ENCODE measurements around the gene CIB1.

The CIB1 gene

GRCh38 chr15:90227336-90227735, 6.4 kb downstream of the CIB1 start:
- TF ChIP-seq CTCF (conservative IDR thresholded peaks at IDR 0.05) = no peak
- H3K27ac ChIP-seq = peak overlapping the region; percentile 84

- TF ChIP-seq CTCF (conservative IDR thresholded peaks at IDR 0.05) = no peak
Measured at GRCh38 chr15:90225504-90226234, 8.1 kb downstream of the CIB1 start.

GRCh38 chr15:90225047-90225446, 8.7 kb downstream of the CIB1 start:
- H3K27ac ChIP-seq = peak overlapping the region; percentile 84
- TF ChIP-seq CTCF (conservative IDR thresholded peaks at IDR 0.05) = no peak

More at GRCh38 chr15:90225504-90226234, 8.1 kb downstream of the CIB1 start:
- peak overlapping the region; percentile 84 for H3K27ac ChIP-seq

- peak overlapping the region; percentile 84 for H3K27ac ChIP-seq
- TF ChIP-seq CTCF (conservative IDR thresholded peaks at IDR 0.05) = no peak
Measured at GRCh38 chr15:90223441-90224165, 10.1 kb downstream of the CIB1 start.

- peak overlapping the region; percentile 84; the same call in 1 of the 2 replicates for H3K27ac ChIP-seq
- no peak for TF ChIP-seq CTCF (conservative IDR thresholded peaks at IDR 0.05)
Measured at GRCh38 chr15:90222547-90222946, 11.2 kb downstream of the CIB1 start.

GRCh38 chr15:90221246-90221900, 12.4 kb downstream of the CIB1 start:
- peak overlapping the region; percentile 67 for H3K27ac ChIP-seq
- TF ChIP-seq CTCF (conservative IDR thresholded peaks at IDR 0.05) = peak; percentile 96
